Lower lobe of right lung (tissue), 2 donors: ENCODE measurements around the gene PTPA. TPM values are rescaled to one million over a fixed set of nuclear protein-coding genes. Genes with fewer than 3 reads are reported as not detected.

Experiments
- ATAC-seq, 2 donors: fragments of 200-7000 bp; cut with Tn5 transposase; one replicate each; pipeline ENCODE4 v1.9.1; 2020 to 2022; ENCODE audit warnings: mild to moderate bottlenecking in 2 of 2, moderate library complexity in 2 of 2
- DNase-seq: peaks from one replicate; pipeline ENCODE4 v3.0.0-alpha.2; 2020
- H3K27ac ChIP-seq: fragments of 200-600 bp; one replicate; pipeline ENCODE4 v1.8.0; 2022
- H3K27me3 ChIP-seq: fragments of 200-600 bp; one replicate; pipeline ENCODE4 v1.8.0; 2022; ENCODE audit warnings: low read depth
- H3K36me3 ChIP-seq: fragments of 200-600 bp; one replicate; pipeline ENCODE4 v1.8.0; 2022; ENCODE audit warnings: mild to moderate bottlenecking
- H3K4me1 ChIP-seq: fragments of 200-600 bp; one replicate; pipeline ENCODE4 v1.8.0; 2022
- H3K4me3 ChIP-seq: fragments of 200-600 bp; one replicate; pipeline ENCODE4 v1.8.0; 2022; ENCODE audit warnings: mild to moderate bottlenecking
- H3K9me3 ChIP-seq: fragments of 200-600 bp; one replicate; pipeline ENCODE4 v1.8.0; 2022
- intact Hi-C: fragments of 100-400 bp; cut with DNase I; formaldehyde crosslinking; loops from one replicate; pipeline ENCODE4 v1.11.0; 2022
- total RNA-seq: library from RNA; stranded (reverse); fragmentation: NEBNext Ultra II Directional; extraction: Animal tissue kit (Norgen Biotek cat#: 25700); gene quantifications from one replicate; pipeline ENCODE4 v1.2.1, GENCODE V29; 2021
- TF ChIP-seq, protein P1 (sequence below): fragments of 200-600 bp; IDR thresholded peaks from one replicate; pipeline ENCODE4 v1.8.0; 2022; ENCODE audit warnings: antibody characterized with exemption, mild to moderate bottlenecking
- donor health status: DM: no; HTN: yes; CAD: no; lungs with severe emphysema.

Gene PTPA
- total RNA-seq, 1 donor from 2014 or later: 100 TPM

DNA sequence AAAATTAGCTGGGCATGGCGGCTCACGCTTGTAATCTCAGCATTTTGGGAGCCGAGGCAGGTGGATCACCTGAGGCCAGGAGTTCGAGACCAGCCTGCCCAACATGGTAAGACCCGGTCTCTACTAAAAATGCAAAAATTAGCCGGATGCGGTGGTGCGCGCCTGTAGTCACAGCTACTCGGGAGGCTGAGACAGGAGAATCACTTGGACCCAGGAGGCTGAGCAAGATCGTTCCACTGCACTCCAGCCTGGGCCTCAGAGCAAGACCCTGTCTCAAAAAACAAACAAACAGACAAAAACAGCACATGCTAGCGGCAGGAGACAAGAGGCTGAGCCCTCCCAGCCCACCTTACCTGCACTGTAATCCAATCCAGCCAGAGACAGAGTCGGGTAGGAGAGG is 31.4 kb upstream of the PTPA start:
- Histone ChIP-seq H3K4me3 (peak overlapping the region; percentile 97), H3K27ac (peak overlapping the region; percentile 84), H3K36me3 (peaks cover under 1% of the 10 kb centered on the region), H3K27me3 (no peaks in the 10 kb centered on the region), H3K9me3 (no peaks in the 10 kb centered on the region), H3K4me1 (peaks cover 19% of the 10 kb centered on the region)
- intact Hi-C loops: no loop called here
- DNase-seq (no peak), ATAC-seq (no peak)
- TF ChIP-seq, protein P1, sequence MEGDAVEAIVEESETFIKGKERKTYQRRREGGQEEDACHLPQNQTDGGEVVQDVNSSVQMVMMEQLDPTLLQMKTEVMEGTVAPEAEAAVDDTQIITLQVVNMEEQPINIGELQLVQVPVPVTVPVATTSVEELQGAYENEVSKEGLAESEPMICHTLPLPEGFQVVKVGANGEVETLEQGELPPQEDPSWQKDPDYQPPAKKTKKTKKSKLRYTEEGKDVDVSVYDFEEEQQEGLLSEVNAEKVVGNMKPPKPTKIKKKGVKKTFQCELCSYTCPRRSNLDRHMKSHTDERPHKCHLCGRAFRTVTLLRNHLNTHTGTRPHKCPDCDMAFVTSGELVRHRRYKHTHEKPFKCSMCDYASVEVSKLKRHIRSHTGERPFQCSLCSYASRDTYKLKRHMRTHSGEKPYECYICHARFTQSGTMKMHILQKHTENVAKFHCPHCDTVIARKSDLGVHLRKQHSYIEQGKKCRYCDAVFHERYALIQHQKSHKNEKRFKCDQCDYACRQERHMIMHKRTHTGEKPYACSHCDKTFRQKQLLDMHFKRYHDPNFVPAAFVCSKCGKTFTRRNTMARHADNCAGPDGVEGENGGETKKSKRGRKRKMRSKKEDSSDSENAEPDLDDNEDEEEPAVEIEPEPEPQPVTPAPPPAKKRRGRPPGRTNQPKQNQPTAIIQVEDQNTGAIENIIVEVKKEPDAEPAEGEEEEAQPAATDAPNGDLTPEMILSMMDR: no peak

DNA sequence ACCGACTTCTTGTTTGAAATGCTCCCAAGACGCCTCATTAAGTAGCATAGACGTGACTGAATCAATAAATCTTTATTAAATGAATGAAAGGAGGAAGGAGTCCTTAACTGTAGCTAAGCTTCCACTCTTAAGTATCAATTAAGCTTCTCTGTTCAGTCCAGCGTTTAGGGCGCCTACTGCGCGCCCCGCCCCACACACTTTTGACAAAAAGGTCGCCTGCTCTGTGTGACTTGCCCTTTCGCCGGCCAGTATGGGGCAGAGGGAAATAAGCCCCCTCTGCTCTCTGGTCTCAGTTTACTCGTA is 31.0 kb upstream of the PTPA start:
- TF ChIP-seq, protein P1: no peak
- Histone ChIP-seq H3K9me3 (no peaks in the 10 kb centered on the region), H3K4me1 (peaks cover 19% of the 10 kb centered on the region), H3K4me3 (peak overlapping the region; percentile 97), H3K27me3 (no peaks in the 10 kb centered on the region), H3K27ac (peak overlapping the region; percentile 84), H3K36me3 (peaks cover 5% of the 10 kb centered on the region)
- no peak for ATAC-seq
- DNase-seq: no peak
- intact Hi-C loops: no loop called here

DNA sequence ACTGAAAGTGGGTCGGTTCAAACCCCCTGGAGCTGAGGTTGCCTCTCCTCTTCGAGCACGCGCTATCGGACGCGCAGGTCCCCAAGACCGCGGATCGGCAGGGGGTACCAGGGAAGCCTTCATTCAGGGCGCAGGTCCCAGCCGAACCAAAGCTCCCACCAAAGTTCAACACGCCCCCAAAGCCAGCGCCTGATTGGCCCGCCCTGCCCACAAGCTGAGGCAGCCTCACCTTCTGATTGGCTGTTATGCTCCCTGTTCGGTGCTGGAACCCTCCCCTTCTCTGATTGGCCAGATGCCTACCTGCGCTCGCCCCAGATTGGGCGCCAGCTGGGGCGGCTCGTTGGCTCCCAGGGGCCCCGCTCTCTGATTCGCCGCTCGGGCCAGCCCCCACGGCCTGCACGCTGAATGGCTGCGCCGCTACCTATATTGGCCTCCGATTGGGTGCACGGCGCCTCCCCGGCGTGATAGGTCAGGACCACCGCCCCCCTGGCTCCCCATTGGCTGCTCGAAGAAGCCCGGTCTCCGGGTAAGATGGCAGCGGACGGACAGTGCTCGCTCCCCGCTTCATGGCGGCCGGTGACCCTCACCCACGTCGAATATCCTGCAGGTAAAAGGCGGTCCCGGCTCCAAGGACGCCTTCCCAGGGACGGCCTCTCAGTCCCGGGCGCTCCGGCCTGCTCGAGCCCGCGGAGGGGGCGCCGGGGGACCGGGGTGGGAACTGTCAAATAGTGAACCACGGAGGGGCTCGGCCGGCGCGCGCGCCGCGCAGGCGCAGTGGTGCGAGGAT is 30.4 kb upstream of the PTPA start, which contains the start of gene DOLPP1:
Gene DOLPP1 (plus strand): TSS at position 511 of the 787 bp plus-strand sequence. CDS start 21 bp downstream, at position 532.
- TF ChIP-seq, protein P1: no peak
- Histone ChIP-seq H3K4me3 (peak within 1 kb of the TSS; percentile 97), H3K4me1 (peaks cover 19% of the 10 kb centered on the region), H3K27me3 (no peaks in the 10 kb centered on the region), H3K27ac (peak within 1 kb of the TSS; percentile 84), H3K36me3 (peaks cover 10% of the 10 kb centered on the region), H3K9me3 (no peaks in the 10 kb centered on the region)
- DNase-seq (peak; percentile 100), ATAC-seq (peak; percentile 99)
- intact Hi-C loops: no loop called here

DNA sequence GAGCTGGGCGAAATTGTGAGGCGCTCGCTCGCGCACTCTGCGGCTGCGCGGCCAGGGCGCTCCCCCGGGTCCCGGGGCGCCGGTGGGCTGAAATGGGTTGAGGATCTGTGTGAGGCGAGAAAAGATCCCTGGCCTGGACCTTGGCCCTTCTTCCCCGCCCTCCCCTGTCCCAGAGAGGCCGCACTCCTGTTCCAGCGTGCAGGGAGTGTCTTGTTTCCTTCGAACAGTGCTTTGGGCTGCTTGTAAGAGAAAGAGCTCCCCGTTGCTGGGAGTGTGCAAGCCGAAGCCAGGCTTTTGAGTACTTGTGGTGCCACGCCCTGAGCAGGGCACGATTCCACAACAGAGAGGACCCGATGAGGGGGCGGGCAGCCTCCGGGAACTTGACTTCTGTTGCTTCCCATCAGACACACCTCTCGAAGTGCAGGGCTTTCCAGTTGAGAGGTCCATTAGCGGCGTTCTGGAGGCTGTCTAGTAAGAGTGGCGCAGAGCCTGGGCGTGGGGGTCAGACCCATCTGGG is 29.8 kb upstream of the PTPA start:
- peak overlapping the region; percentile 84 for H3K27ac ChIP-seq
- peak; percentile 66 for DNase-seq
- ATAC-seq: peak; percentile 1 to 4

DNA sequence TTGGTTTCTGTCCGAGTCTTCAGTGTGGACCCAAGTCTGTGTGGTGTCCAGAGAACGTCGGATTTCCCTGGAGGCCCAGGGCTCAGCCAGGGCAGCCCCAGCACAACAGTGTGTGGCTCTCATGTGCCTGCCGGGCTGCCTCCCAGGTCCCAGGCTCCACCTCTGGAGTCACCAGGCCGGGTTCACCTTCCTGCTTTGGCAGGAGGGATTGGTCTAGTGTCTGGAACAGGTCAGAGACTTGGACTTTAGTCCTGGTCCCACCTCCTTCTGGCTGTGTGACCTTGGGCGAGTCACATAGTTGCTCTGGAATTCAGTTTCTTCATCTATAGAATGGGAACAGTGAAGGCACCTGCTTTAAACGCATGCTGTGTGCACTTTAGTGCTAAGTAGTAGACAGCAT is 27.1 kb upstream of the PTPA start:
- H3K27me3 ChIP-seq: no peaks in the 10 kb centered on the region
- ATAC-seq (no peak), DNase-seq (no peak)
- no peak overlapping the region for H3K4me3 ChIP-seq
- peaks cover 32% of the 10 kb centered on the region for H3K36me3 ChIP-seq
- H3K4me1 ChIP-seq: peaks cover 19% of the 10 kb centered on the region
- H3K27ac ChIP-seq: no peak overlapping the region
- H3K9me3 ChIP-seq: no peaks in the 10 kb centered on the region
- intact Hi-C loops: no loop called here
- TF ChIP-seq, protein P1: no peak

More for the DNA sequence above, 29.8 kb upstream of the PTPA start:
- intact Hi-C loops: no loop called here
- TF ChIP-seq, protein P1: no peak
- Histone ChIP-seq H3K27me3 (no peaks in the 10 kb centered on the region), H3K36me3 (peaks cover 17% of the 10 kb centered on the region), H3K4me1 (peaks cover 19% of the 10 kb centered on the region), H3K9me3 (no peaks in the 10 kb centered on the region), H3K4me3 (peak overlapping the region; percentile 97)
